ENCODE results near the gene IP6K1.
"Not testable (repeated sequence)": the region's sequence is repeated elsewhere in the genome, so short reads cannot be mapped to it uniquely, and the experiment has no call there.

Gene IP6K1

DNA sequence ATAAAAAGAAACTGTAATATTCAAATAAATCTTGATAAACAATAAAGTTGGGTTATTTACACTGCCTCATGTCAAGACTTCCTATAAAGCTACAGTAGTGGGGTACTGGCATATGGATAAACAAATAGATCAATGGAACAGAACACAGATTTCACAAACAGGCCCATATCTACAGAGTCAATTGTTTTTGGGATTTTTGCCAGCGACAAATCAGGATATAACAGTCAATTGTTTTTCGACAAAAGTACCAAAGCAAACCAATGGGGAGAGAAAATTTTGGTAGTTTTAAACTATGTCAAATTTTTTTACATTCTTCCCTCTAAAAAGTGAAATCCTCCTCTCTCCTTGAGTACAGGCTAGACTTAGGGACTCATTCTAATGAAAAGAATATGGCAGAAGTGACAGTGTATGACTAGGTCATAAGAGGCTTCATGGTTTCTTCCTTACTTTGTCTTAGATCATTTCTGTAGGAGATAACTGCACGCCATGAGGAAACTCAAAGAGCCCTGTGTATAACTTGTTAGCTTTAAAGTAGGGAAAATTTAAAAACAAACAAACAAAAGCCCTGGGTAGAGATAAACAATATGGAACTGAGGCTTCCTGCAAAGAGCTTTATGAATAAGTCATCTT, 16.9 kb downstream of the IP6K1 start:
- DNase-seq (ENCODE audit: low read depth in 3 of 3), result no peak

DNA sequence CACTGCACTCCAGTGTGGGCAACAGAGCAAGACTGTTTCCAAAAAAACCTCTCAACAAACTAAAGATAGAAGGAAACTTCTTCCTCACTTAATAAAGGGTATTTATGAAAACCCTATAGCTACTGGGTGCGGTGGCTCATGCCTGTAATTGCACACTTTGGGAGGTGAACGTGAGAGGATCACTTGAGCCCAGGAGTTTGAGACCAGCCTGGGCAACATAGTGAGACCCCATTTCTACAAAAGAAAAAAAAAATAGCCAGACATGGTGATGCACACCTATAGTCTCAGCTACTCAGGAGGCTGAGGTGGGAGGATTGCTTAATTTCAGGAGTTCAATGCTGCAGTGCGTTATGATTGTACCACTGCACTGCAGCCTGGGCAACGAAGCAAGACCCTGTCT, 22.4 kb downstream of the IP6K1 start:
- DNase-seq (ENCODE audit: low read depth in 3 of 3), result no peak

DNA sequence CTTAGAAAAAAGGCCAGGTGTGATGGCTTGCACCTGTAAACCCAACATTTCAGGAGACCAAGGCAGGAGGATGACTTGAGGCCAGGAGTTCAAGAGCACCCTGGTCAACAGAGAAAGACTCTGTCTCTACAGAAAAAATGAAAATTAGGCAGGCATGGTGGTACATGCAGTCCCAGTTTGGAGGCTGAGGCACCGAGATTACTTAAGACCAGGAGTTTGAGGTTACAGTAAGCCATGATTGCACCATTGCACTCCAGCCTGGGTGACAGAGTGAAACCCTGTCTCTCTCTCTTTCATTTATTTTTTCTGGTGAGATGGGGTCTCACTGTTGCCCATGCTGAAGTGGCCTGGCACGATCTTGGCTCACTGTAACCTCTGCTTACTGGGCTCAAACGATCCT, 24.7 kb downstream of the IP6K1 start:
- no peak for DNase-seq (ENCODE audit: low read depth in 3 of 3)

DNA sequence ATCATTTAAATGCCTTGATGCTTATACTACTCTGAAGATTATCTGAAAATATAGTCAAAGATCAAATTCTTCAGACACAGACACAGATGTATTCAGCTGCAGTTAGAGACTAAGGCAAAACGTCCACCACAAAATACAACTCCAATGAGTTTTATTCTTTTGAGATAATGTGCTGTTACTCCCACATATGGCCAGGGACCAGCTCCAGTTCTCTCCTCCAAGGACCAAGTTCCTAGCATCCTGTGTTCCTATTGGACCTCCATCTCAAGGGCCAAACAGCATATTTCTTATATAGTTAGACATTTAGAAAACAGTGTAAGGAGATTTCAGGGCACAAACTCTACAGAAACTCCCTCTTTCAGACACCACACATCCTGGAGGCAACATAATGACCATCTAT, 27.1 kb downstream of the IP6K1 start:
- no peak for DNase-seq (ENCODE audit: low read depth in 3 of 3)

DNA sequence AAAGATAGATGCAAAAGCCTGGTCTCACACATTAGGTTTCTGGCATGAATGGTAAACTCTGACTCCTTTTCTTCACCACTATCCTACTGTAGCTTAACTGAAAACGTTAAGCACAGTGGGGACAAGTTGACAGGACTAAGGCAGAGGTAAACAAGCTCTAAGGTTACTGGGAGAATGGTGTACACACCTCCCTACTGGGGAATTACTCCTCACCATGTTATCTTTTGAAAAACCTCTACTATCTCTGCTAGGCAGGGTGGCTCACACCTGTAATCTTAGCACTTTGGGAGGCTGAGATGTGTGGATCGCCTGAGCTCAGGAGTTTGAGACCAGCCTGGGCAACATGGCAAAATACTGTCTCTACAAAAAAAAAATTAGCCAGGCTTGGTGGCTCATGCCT, 29.1 kb downstream of the IP6K1 start:
- DNase-seq (ENCODE audit: low read depth in 3 of 3), result no peak

GRCh38 chr3:49756036-49756435, 30.3 kb downstream of the IP6K1 start:
- DNase-seq (ENCODE audit: low read depth in 3 of 3), result no peak

DNA sequence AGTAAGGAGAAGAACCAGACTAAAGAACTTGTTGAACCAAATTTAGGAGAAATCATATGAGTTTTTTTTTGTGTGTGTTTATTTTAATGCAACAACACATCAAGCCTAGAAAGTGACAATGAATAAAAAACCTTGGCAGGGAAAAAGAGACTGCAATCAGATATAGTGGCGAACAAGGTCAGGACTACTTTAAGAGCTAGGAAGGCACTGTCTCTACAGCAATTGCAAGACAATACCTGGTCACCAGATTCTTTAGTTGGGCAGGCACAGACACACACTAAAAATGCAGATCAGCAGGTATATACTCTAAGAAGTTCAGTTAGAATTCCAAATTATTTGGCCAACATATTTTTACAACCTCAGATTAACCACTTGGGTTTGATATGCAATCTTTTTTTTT, 31.8 kb downstream of the IP6K1 start:
- DNase-seq (ENCODE audit: low read depth in 3 of 3), result no peak

GRCh38 chr3:49751501-49751900, 34.8 kb downstream of the IP6K1 start:
- DNase-seq (ENCODE audit: low read depth in 3 of 3), result no peak

GRCh38 chr3:49750056-49750455, 36.3 kb downstream of the IP6K1 start:
- no peak for DNase-seq (ENCODE audit: low read depth in 3 of 3)

DNA sequence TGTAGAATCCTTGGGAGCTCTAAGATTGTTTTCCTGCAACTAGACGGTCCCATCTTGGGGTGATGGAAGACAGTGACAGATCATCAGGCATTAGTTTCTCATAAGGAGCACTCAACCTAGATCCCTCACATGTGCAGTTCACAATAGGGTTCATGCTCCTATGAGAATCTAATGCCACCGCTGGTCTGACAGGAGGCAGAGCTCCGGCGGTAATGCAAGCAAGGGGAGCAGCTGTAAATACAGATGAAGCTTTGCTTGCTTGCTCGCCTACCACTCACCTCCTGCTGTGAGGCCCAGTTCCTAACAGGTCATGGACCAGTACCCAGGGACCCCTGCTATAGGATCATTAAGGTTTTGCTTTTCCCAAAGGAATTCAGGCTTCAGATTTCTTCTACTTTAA, 37.5 kb downstream of the IP6K1 start:
- DNase-seq (ENCODE audit: low read depth in 3 of 3), result not testable (repeated sequence)

DNA sequence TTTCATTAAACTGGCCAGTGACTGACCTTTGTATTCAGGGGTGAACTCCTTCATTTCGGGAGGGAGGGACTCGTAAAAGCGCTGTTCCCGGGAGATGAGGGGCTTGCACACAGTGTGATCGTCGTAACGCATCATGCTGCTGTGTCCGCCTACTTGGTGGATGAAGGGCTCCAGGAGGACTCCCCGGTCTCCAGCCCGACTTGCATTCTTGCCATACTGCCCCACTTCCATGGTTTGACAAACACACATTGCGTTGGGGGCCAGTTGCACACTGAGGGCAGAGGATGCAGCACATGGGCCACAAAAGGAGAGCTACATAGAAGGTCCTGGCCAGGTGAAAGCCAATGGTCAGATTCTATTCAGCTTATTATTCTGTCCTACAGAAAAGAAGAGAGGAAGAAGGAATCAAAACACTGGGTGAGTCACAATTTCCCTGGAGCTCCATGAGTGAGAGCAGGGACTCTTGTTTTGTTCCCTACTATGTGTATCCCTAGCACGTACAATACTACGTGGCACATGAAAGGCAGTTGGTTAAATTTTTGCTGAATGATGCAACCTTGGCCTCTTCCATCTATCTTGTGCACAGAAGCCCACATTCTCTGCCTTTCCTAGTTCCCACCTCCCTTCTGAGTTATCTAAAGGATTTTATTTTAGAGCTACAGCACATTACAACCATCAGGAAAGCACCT, 38.4 kb downstream of the IP6K1 start:
- no peak for DNase-seq (ENCODE audit: low read depth in 3 of 3)

- DNase-seq (ENCODE audit: low read depth in 3 of 3), result no peak
Measured at GRCh38 chr3:49745986-49746385, 40.4 kb downstream of the IP6K1 start.

- no peak for DNase-seq (ENCODE audit: low read depth in 3 of 3)
Measured at GRCh38 chr3:49740427-49740826, 45.9 kb downstream of the IP6K1 start.

GRCh38 chr3:49738067-49738713, 48.2 kb downstream of the IP6K1 start:
- no peak for DNase-seq (ENCODE audit: low read depth in 3 of 3)

DNA sequence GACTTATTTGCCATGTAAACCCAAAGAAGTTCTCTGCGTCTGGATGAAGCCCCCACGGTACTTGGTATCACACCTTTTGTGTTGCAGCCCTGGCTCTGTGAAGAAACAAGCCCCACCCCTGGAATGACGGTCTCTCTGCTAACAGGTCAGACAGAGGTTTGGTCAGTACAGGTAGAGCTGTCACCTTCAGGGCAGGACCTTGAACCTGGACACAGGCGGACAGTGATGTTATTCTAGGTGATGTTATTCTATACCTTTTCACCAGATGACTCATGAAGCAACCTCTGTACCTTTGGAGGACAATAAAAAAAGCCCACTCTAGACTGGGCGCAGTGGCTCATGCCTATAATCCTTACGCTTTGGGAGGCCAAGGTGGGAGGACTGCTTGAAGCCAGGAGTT, 51.6 kb downstream of the IP6K1 start:
- no peak for DNase-seq (ENCODE audit: low read depth in 3 of 3)

GRCh38 chr3:49733551-49733950, 52.8 kb downstream of the IP6K1 start:
- DNase-seq (ENCODE audit: low read depth in 3 of 3), result no peak

GRCh38 chr3:49732597-49732996, 53.7 kb downstream of the IP6K1 start:
- DNase-seq (ENCODE audit: low read depth in 3 of 3), result no peak

- DNase-seq (ENCODE audit: low read depth in 3 of 3), result no peak
Measured at GRCh38 chr3:49729966-49730609, 56.3 kb downstream of the IP6K1 start.

DNA sequence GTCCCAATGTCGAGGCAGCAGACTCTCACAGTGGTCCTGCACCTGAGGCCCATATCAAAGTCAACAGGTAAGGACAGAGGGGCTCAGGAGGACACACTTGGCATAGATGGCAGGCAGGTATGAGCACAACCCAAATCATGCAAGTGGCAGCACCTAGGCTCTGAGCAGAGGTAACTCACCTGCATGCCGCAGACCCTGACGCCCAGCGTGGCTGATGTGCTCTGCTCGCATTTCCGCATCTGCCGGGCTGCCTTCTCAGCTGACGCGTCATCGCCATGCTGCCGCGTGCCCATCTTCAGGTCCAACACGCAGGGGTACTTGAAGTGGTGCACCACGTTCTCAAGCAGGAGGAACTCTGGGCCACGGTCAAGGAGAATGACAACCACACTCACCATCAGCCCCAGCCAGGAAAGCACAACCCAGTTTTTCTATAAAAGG, 58.4 kb downstream of the IP6K1 start:
- DNase-seq (ENCODE audit: low read depth in 3 of 3), result no peak

DNA sequence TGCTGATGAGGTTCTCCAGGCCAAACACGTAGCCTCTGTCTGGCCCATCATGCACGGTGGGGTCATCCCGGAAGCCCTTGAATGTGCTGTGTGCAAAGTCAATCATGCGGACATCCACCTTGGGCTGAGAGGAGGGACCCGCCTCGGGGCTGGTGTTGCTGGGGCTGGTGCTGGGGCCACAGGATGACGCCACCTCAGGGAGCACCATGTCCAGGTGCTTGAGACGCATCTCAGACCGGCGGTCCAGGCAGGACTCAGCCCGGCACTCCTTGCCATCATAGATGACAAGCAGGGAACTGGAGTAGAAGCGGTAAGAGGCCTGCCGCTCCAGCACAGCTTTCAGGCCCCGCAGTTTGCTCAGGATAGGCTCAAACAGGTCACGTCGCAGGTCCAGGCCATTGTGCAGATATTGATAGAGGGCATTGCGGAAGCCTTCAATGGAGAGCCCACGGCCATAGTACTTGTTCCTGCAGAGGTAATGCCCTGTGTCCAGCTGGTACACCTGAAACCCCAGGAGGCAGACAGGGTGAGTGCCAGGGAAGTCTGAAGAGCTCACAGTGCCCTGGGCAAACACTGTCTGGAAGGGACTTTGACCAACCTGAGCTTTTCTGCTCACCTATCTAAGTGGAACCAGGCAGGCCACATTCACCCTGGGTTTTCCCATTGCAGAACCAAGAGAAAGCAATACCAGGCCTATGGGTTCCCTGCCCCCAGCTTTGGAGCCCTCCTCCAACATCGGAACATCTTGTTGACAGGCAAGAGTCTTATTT, 59.0 kb downstream of the IP6K1 start:
- DNase-seq (ENCODE audit: low read depth in 3 of 3), result no peak

- no peak for DNase-seq (ENCODE audit: low read depth in 3 of 3)
Measured at GRCh38 chr3:49725906-49726681, 60.2 kb downstream of the IP6K1 start.

All from stimulated activated CD4-positive, alpha-beta T cell treated with anti-CD3 and anti-CD28 coated beads, TNF-alpha, amount 100 ng/mL, for 24 hours (primary cell).